Skin epidermis (tissue), 12 donors: Measurements from ENCODE around the gene ZNF273.
A peak's percentile ranks its signal among the peaks of the same experiment; 100 is the strongest.

Experiments used
- H3K27ac ChIP-seq, 21 experiments: fragments of 200-600 bp; sonication (generic) in 11 of 21; one replicate each; pipeline ENCODE4 v1.5.0; 2020; ENCODE audit warnings: mild to moderate bottlenecking in 3 of 21, inconsistent platforms in 2 of 21, moderate library complexity in 2 of 21
- H3K4me3 ChIP-seq, 7 experiments: fragments of 200-600 bp; sonication (generic) in 2 of 7; one replicate each; pipeline ENCODE4 v1.5.0; 2020; ENCODE audit warnings: inconsistent platforms in 2 of 7, mild to moderate bottlenecking in 2 of 7, moderate library complexity in 1 of 7

ZNF273 gene

DNA sequence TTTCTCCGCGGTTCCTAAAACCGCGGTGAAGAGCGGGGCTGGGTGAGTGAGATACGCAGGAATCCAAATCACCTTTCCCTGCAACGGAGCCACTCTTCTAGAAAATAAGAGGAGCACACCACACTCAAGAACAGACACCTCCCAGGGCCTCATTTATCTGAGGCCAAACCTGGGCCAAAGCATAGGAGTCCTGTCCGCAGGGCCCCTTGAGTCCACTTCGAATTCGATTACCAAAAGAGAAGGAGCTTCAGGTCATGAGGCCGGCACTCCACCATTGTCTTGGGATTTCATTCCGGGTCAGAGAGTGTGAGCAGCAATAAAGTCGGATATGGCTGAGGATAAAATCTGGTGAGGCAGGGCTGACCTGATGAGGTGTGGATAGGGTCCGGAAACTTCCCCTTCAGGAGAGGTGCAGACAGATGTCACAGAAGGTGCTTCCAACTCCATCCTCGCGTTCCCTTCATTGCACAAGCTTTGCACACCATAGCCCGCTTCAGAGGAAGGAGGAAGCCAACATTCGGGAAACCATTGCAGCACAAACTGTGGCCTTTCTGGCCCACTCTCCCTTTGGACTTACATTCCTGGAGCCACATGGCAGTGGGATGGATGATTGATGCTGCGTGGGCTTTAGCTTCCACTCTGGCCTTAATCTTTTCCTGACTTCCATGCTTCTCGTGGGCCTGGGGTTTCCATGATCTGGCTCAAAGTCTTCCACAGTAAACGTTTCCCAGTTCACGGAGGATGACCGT is 27.2 kb upstream of the ZNF273 start:
- H3K27ac ChIP-seq, result no peak overlapping the region

DNA sequence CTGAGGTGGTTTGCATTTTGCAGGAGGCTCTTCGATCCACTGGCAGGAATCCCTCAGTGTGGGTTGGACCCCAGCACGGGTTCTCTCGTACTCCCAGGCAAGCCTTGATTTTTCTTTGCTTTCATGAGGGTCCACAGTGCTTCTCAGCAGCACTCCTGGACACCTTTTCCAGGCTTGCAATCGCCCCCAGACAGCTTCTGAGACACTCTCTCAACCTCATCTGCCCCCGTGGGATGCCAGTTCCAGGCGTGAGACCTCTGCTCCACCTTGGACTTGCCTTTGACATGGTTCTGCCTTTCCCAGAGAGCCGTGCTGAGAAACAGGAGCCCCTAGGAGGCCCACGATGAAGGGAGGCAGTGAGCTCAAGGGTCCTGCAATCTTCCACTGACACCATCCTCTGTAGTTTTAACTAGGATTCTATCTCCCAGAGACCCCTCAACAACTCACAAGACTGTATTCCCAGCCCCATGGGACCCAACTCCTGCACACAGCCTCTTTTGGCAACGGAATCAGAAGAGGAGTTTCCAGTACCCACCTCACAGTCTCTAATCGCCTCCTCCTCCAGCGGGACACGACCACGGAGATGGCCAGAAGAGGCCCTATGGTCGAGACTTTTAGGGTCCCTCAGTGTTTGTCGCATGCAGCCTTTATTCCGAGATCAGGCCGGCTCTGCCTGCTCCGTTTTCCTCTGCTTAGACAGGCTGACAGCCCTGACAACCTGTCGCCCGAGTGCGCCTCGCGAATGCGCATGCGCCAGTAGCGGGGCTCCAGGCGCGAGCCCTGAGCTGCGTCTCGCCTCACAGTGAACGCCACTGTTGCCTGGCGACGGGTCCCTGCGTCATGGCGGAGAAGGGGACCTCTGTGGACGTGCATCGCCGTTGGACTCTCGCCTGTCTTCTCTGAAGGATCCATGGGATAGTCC is 26.0 kb upstream of the ZNF273 start:
- H3K4me3 ChIP-seq, result peak overlapping the region in 3 of 7 experiments; percentile 11 to 13 (median 13)
- H3K27ac ChIP-seq, result no peak overlapping the region

More for the DNA sequence above, 27.2 kb upstream of the ZNF273 start:
- H3K4me3 ChIP-seq, result no peak overlapping the region

DNA sequence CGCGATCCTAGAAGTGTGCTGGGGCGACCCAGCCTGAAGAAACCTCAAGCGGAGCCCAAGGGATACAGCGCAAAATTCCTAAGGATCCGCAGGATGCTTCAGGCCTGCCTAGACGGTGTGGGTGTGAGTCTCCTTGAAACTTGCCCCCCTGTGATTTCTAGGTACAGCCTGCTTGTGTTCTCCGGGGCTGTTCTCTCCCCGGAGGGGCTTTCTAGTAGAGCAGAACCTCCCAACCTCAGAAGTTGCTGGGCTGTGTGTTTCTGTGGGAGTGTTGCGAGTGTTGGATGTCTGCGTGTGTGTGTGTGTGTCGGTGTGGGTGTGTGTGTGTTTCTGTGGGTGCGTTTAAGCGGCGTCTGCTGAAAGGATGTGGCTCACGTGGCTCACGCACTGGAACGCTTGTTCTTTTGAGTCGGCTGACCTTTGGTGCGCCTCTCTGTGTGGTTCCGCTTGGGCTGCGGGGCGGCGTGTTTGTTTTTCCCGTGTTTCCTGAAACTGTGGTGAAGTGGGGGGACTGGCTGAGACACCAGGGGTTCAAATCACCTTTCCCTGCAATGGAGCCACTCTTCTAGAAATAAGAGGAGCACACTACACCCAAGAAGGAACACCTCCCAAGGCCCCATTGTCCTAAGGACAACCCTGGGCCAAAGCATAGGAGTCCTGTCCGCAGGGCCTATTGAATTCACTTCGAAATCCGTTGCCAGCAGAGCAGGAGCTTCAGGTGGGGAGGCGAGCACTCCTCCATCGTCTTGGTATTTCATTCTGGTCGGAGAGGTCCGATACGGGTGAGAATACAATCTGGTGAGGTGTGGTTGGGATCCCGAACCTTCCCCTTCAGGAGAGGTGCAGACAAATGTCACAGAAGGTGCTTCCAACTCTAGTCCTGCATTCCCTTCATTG is 25.1 kb upstream of the ZNF273 start:
- no peak overlapping the region for H3K27ac ChIP-seq

DNA sequence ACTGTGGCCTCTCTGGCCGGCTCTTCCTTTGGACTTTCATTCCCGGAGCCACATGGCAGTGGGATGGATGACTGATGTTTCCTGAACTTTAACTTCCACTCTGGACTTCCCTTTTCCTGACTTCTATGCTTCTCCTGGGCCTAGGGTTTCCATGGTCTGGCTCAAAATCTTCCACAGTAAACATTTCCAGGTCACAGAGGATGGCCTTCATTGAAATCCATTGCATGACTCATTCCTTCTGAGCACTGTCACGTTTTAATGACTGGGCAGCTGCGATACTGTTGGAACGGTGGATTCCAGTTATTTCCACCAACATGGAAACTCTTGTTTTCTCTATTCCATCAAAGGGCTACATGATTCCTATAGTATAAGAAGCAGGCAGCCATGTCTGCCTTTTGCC is 24.4 kb upstream of the ZNF273 start:
- H3K27ac ChIP-seq, result no peak overlapping the region
- no peak overlapping the region for H3K4me3 ChIP-seq

More for the DNA sequence above, 25.1 kb upstream of the ZNF273 start:
- peak overlapping the region in 3 of 7 experiments; percentile 11 to 13 (median 13) for H3K4me3 ChIP-seq

DNA sequence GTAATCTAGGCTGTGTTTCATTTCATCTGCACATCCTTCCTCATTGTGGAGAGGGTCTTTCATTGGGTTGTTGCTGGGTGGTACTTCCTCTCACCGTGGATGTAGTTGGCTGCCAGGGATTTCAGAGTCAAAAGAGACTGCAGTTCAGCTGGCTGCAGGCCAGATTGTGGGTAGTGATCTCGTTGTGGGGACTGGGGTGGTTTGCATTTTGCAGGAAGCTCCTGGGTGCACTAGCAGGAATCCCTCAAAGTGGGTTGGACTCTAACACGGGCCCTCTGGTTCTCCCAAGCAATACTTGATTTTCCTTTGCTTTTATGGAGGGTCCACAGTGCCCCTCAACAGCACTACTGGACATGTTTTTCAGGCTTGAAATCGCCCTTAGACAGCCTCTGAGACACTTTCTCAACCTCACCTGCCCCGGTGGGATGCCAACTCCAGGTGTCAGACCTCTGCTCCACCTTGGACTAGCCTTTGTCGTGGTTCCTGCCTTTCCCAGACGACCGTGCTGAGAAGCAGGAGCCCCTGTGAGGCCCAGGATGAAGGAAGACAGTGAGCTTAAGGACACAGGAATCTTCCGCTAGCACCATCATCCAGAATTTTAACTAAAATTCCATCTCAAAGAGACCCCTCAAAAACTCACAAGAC is 23.9 kb upstream of the ZNF273 start:
- Histone ChIP-seq H3K4me3 (no peak overlapping the region), H3K27ac (no peak overlapping the region)

DNA sequence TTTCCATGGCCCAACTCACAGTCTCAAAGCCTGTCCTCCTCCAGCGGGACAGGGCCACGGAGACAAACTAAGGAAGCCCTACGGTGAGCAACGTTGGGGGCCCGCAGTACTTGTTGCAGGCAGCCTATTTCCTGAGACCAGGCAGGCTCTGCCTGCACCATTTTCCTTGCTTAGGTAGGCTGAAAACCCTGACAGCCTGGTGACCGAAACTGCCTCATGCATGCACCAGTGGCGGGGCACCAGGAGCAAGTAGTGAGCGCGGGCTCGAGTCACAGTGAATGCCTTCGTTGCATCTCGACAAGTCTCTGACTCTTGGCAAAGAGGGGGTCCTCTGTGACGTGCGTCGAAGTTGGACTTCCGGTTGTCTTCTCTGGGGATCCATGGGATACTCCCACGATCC is 23.3 kb upstream of the ZNF273 start:
- H3K4me3 ChIP-seq, result no peak overlapping the region

DNA sequence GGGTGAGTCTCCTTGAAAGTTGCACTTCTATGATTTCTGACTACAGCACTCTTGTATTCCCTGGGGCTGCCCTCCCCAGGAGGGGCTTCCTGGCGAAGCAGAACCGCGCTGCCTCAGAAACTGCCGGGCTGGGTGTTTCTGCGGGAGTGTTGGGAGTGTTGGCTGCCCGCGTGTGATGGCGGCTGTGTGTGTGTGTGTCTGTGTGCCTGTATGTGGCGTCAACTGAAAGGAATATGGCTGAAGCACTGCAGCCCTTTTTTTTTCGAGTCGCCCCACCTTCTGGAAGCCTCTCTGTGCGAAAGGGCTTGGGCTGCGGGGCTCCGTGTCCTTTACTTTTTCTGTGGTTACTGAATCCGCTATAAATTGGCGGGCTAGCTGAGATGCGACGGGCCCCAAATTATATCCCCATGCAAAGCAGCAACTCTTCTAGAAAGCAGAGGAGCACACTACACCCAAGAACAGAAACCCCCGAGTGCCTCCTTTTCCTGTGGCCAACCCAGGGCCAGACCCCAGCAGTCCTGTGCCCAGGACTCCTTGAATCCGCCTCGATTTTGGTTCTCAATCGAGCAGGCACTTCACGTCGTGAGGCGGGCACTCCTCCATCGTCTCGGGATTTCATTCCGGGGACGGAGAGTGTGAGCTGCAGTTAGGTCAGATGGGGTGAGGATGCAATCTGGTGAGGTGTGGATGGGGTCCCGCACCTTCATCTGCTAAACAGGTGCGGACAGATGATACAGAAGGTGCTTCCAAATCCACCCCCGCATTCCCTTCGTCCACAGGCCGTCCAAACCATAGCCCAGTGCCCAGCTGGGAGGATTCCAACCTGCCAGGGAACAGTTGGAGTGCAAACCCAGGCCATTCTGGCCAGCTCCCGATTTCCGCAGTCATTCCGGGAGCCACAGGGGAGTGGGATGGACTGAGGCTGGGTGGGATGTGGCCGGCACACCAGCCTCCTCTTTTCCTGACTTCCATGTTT is 22.5 kb upstream of the ZNF273 start:
- Histone ChIP-seq H3K27ac (no peak overlapping the region), H3K4me3 (no peak overlapping the region)

More for the DNA sequence above, 23.3 kb upstream of the ZNF273 start:
- H3K27ac ChIP-seq, result no peak overlapping the region

DNA sequence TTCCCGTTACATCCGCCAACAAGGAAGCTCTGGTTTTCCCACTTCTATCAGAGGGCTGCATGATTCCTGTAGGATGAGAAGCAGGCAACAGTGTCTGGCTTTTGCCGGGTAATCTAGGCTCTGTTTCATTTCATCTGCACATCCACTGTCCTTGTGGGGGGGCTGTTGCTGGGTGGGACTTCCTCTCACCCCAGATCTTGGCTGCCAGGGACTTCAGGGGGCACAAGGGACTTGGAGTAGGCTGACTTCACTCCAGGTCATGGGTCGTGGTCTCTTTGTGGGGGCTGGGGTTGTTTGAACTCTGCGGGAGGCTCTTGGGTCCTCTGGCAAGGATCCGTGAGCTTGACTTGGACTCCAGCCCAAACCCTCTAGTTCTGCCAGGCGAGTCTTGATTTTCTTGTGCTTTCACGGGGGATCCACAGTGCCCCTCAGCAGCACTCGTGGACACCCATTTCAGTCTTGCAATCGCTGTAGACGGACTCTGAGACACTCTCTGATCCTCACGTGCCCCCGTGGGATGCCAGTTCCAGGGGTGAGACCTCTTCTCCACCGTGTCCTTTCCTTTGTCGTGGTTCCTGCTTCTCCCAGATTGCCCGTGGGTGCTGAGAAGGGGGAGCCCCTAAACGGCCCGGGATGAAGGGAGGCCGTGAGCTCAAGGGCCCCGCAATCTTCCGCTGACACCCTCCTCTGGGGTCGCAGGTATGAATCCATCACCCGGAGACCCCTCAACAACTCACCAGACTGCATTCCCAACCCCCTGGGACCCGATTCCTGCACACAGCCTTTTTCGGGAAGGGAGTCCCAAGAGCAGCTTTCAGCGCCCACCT is 21.4 kb upstream of the ZNF273 start:
- peak overlapping the region; percentile 34 to 59 (median 47) for H3K4me3 ChIP-seq
- peak overlapping the region in 13 of 21 experiments; percentile 30 to 87 (median 68) for H3K27ac ChIP-seq

DNA sequence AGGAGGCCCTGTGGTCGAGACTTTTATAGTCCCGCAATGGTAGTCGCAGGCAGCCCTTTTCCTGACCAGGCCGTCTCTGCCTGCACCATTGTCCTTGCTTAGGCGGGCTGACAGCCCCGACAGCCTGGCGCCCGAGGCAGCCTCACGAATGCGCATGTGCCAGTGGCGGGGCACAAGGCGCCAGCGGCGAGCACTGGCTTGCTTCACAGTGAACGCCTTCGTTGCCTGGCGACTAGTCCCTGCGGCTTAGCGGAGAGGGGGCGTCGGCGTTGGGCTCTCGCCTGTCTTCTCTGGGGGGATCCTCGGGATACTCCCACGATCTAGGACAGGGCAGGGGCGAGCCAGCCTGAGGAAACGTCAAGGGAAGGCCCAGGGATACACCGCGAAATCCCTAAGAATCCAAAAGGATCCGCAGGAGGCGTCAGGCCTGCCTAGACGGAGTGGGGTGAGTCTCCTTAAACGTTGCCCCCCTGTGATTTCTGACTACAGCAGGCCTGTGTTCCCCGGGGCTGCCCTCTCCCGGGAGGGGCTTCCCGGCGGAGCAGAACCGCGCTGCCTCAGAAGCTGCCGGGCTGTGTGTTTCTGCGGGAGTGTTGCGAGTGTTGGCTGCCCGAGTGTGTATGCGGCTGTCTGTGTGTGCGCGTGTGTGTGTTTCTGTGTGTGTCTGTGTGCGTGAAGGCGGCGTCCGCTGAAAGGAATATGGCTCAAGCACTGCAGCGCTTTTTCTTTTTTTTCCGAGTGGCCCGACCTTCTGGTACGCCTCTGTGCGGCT is 20.5 kb upstream of the ZNF273 start:
- peak overlapping the region; percentile 34 to 59 (median 47) for H3K4me3 ChIP-seq
- peak overlapping the region in 19 of 21 experiments; percentile 5 to 87 (median 66) for H3K27ac ChIP-seq

DNA sequence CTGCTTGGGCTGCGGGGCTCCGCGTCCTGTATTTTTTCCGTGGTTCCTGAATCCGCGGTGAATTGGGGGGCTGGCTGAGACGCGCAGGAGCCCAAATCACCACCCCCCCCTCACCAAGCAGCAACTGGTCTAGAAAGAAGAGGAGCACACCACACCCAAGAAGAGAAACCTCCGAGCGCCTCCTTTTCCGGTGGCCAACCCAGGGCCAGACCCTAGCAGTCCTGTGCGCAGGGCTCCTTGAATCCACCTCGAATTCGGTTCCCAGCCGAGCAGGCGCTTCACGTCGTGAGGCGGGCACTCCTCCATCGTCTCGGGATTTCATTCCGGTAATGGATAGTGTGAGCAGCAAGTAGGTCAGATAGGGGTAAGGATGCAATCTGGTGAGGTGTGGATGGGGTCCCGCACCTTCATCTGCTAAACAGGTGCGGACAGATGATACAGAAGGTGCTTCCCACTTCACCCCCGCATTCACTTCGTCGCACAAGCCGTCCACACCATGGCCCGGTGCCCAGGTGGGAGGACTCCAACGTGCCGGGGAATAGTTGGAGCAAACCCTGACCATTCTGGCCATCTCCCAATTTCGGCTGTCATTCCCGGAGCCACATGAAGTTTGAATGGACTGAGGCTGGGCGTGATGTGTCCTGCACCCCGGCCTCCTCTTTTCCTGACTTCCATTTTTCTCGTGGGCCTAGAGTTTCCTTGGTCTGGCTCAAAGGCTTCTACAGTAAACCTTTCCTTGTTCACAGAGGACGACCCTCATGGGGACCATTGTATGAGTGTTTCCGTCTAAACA is 19.8 kb upstream of the ZNF273 start:
- peak overlapping the region; percentile 34 to 59 (median 47) for H3K4me3 ChIP-seq
- H3K27ac ChIP-seq, result peak overlapping the region in 18 of 21 experiments; percentile 5 to 87 (median 67)

DNA sequence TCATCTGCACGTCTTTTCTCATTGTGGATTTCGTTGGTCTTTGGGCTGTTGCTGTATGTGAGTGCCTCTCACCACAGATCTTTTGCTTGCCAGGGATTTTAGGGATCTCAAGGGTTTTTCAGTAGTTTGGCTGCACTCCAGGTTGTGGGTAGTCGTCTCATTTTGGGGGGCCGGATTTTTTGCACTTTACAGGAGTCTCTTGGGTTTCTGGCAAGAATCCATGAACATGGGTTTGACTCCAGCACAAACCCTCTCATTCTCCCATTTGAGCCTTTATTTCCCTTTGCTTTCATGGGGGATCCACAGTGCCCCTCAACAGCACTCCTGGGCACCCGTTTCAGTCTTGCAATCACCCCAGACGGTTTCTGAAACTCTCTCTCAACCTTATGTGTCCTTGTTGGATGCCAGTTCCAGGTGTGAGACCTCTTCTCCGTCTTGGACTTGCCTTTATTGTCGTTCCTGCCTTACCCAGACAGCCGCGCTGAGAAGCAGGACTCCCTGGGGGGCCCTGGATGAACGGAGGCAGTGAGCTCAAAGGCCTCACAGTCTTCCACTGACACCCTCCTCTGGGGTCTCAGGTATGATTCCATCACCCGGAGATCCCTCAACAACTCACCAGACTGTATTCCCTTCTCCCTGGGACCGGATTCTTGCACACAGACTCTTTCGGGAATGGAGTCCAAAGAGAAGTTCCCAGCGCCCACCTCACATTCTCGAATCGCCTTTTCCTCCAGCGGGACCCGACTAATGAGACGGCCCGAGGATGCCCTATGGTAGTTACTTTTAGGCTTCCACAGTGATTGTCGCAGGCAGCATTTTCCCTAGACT is 18.8 kb upstream of the ZNF273 start:
- Histone ChIP-seq H3K4me3 (peak overlapping the region in 1 of 7 experiments; percentile 59), H3K27ac (no peak overlapping the region)

DNA sequence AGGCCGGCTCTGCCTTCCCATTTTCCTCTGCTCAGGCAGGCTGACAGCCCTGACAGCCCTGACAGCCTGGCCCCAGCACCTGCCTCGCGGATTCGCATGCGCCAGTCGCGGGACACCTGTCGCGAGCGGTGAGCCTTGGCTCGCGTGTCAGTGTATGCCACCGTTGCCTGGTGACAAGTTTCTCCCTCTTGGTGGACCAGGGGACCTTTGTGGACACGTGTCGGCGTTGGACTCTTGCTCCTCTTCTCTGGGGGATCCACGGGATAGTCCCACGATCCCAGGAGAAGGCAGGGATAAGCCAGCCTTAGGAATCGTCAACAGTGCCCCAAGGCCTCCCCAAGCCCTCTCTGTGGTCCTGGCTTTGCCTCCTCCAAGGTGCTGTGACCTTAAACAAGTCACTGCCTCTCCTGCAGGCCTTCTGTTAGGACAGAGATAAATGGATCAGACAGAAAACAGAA is 18.1 kb upstream of the ZNF273 start:
- H3K4me3 ChIP-seq, result no peak overlapping the region
- no peak overlapping the region for H3K27ac ChIP-seq

DNA sequence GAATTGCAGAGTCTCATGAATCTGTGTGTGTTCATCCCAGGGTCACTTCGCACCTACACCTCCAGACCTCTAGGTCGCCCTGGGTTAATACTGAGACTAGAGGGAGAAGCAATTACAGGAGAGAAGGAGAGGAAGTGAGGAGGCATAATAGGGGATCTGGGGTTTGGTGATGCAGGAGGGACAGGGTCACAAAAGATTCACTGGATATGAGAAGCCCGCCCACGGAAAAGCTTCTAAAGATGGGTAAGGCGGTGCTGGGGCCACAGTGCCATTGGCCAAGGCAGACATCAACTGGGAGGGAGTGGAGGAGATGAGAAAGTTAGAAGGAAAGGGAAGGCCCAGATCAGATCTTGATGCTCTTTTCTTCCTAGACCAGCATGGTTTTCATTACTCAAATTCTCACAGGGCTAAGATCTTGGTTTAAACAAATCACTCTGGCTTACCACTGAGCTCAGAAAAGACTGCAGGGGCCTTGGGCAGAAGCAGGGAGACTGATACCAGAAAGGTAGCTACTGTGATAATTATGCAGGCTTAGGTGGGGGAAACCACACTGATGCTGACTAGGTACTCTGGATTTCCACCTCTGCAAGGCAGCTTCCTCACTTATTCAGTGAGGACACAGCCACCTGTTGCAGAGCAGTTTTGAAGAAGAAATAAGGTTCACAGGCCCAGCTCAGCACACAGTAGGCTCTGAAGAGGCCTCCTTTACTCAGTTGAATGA is 17.4 kb upstream of the ZNF273 start:
- Histone ChIP-seq H3K4me3 (no peak overlapping the region), H3K27ac (no peak overlapping the region)

DNA sequence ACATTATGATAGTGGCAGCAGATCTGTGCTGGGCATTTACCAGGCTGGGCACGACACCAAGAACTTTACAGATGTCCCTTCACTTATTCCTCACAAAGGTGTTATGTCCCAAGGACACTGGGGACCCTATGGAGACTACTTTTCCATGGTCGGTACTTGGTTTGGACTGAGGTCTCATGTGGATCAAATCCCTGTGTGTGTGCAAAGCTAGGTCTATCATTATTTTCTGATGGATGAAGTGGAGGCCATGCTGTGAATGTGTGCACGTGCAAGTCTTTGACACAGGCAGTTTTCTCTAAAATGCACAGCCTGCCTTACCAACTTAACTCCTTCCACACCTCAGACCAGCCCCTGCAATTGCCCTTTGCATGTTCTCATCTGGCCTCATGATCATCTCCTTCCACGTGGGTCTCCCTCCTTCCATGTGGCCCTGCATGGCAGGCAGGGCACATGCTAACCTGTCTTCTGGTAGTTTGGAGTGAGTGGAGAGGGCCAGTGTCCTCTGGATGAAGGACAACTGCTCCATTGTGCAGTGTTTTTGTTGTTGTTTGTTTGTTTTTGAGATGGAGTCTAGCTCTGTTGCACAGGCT is 16.0 kb upstream of the ZNF273 start:
- Histone ChIP-seq H3K27ac (no peak overlapping the region), H3K4me3 (no peak overlapping the region)
